Epithelial cell of proximal tubule (primary cell): Measurements from ENCODE around the gene RASA1. TPM values are rescaled to one million over a fixed set of nuclear protein-coding genes. Genes with fewer than 3 reads are reported as not detected.
"Not testable (repeated sequence)": the region's sequence is repeated elsewhere in the genome, so short reads cannot be mapped to it uniquely, and the experiment has no call there.

Source experiments
- DNase-seq: peaks from one replicate; pipeline ENCODE4 v3.0.0-alpha.2; 2011; ENCODE audit warnings: low read depth
- H3K4me3 ChIP-seq: 2 replicates; pipeline ENCODE4 v1.5.1; 2011; ENCODE audit warnings: low read depth, mild to moderate bottlenecking, low read length
- total RNA-seq: library from RNA; depleted of rRNA; stranded (reverse); fragments of >200 nt; gene quantifications from 2 replicates; pipeline ENCODE4 v1.2.3, GENCODE V29; 2015
- TF ChIP-seq, protein P1 (sequence below): conservative IDR thresholded peaks from 2 replicates; pipeline ENCODE4 v1.5.1; 2012; ENCODE audit warnings: low read depth, mild to moderate bottlenecking, low read length

The RASA1 gene
- total RNA-seq, 1 donor from 2014 or later: 40.7 TPM

DNA sequence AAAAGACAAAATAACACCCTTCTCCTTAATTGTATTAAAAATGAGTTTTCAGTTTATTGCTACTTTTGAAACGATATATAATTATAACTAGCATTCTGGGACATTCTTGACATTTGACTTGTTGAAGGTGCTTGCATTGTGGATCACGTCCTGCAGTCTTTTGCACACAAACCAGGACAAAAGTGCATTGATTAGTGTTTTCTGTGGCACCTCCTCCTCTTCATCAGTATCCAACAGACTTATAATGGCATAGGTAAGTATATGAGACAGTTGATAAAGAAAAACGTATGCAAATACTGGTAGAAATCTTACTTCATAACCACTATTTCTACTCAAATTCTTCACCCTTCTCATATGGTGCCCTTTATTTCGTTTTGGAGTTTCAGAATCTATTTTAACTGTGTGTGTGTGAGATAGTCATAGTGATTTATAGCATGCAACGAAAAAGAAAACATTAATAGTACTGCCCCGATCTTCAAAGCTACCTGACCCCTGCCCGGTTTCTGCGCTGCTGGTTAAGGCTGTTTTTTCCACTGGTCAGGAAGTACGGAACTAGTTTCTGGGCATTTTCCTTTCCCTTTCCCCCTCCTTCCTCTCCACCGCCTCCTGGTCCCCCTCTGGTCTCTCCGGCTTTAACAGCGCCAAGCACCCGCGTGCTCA, 639 bp upstream of the RASA1 start:
- TF ChIP-seq, protein P1, sequence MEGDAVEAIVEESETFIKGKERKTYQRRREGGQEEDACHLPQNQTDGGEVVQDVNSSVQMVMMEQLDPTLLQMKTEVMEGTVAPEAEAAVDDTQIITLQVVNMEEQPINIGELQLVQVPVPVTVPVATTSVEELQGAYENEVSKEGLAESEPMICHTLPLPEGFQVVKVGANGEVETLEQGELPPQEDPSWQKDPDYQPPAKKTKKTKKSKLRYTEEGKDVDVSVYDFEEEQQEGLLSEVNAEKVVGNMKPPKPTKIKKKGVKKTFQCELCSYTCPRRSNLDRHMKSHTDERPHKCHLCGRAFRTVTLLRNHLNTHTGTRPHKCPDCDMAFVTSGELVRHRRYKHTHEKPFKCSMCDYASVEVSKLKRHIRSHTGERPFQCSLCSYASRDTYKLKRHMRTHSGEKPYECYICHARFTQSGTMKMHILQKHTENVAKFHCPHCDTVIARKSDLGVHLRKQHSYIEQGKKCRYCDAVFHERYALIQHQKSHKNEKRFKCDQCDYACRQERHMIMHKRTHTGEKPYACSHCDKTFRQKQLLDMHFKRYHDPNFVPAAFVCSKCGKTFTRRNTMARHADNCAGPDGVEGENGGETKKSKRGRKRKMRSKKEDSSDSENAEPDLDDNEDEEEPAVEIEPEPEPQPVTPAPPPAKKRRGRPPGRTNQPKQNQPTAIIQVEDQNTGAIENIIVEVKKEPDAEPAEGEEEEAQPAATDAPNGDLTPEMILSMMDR: no peak
- peak overlapping the region; percentile 91 for H3K4me3 ChIP-seq
- DNase-seq: no peak

DNA sequence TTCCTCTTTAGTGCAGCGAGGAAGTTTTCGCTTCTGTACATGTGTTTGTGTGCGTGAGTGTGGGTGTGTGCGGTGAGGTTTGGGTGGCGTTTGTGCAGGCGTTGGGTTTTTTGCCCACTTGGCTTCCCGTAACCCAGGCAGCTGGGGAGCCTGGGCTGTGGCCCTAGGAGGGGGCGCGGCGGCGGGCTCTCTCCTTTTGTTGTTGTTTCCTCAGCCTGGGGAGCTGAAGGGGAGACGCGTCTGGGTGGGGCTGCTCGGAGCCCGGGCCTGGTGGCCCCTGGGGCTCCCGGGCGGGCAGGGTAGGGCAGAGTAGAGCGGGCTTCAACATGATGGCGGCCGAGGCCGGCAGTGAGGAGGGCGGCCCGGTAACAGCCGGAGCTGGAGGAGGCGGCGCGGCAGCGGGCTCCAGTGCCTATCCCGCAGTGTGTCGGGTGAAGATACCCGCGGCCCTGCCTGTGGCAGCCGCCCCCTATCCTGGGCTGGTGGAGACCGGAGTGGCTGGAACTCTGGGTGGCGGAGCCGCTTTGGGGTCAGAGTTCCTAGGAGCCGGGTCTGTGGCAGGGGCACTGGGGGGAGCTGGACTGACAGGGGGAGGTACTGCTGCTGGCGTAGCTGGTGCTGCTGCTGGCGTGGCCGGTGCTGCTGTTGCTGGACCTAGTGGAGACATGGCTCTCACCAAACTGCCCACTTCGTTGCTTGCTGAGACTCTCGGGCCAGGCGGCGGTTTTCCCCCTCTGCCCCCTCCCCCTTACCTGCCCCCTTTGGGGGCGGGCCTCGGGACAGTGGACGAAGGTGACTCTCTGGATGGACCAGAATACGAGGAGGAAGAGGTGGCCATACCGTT, 665 bp downstream of the RASA1 start:
- DNase-seq: peak; percentile 19
- TF ChIP-seq, protein P1: no peak
- H3K4me3 ChIP-seq: peak overlapping the region; percentile 91

DNA sequence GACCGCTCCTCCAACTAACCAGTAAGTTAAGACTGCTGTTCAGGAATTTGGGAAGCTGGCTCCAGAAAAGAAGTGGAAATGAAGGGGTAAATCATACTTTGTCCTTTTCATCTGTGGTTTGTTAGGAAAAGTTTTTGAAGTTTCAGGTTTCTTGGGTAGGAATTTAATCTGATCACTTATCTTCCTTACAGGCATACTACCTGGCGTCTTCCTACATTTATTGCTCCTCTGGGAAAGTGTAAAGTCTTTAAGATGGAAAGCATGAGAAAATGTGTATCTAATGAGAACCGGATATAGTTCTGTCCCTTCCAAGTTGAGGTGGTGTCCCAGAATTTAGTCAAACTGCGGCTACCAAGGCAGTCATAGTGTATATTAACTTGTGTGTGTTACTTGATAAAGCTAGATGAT, 1.3 kb downstream of the RASA1 start:
- TF ChIP-seq, protein P1: no peak
- peak overlapping the region; percentile 91 for H3K4me3 ChIP-seq
- DNase-seq: no peak

DNA sequence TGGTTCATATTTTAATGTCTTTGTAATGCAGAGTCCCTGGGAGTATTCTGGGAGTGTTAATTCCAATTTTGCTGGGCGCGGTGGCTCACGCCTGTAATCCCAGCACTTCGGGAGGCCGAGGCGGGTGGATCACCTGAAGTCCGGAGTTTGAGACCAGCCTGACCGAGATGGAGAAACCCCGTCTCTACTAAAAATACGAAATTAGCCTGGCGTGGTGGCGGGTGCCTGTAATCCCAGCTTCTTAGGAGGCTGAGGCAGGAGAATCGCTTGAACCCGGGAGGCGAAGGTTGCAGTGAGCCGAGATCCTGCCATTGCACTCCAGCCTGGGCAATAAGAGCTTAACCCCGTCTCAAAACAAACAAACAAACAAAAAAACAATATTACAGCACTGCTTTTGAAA, 3.2 kb downstream of the RASA1 start:
- not testable (repeated sequence) for DNase-seq, H3K4me3 ChIP-seq

DNA sequence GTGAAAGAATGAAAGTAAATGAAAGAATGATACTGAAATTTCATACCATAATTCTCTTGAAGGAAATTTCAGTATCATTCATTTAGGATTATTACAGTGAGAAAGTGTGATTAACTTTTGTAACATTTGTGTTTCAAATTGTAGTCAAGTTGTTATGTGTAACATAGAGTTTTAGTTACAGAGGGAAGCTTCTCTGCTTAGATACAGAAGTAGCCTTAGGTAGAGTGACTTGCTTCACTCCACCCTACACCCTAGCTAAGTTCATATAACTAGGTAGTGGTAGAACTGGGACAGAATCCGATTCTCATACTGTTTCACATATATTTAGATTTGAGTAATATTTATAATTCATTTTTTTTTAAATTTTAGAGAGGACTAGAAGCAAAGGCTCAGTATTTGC, 9.0 kb downstream of the RASA1 start:
- TF ChIP-seq, protein P1: no peak
- no peak overlapping the region for H3K4me3 ChIP-seq
- DNase-seq: no peak

DNA sequence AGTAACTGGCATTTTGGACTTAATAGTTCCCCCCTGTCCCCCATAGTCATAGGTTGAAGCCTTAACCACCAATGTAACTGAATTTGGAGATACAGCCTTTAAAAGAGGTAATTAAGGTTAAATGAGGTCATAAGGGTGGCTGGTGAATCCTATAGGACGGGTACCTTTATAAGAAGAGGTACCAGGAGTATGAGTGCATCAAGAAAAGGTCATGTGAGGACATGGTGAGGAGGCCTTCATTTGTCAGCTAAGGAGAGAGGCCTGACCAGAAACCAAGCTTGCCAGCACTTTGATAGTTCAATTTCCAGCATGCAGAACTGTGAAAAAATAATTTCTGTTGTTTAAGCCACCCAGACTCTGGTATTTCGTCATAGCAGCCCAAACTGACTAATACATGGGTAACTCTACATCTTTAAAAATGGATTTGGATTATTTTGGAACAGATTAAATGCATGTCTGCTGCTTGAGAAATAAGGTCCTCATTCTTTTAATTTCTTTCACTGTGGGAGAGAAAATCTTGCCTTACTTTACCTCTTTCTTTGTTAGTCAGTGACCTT, 9.7 kb downstream of the RASA1 start:
- H3K4me3 ChIP-seq: no peak overlapping the region
- TF ChIP-seq, protein P1: no peak
- no peak for DNase-seq

DNA sequence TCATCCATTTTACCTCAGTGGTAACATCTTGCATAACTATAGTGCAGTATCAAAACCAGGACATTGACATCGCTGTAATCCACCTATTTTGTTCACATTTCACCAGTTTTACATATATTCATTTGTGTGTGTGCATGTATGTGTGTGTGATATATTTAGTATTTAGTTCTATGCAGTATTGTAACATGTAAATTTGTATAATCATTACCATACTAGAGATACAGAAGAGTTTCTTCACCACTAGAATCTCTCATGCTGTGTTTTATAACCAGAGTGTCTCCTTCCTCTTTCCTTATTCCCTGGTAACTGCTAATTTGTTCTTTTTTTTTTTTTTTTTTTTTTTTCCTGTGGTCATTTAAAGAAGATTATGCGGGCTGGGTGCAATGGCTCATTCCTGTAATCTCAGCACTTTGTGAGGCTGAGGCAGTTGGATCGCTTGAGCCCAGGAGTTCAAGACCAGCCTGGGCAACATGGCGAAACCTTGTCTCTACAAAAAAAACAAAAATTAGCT, 11.0 kb downstream of the RASA1 start:
- DNase-seq: no peak
- TF ChIP-seq, protein P1: no peak
- no peak overlapping the region for H3K4me3 ChIP-seq
